NCI-H526 (cell line): ENCODE measurements around the gene LFNG.

Experiments used
- DNase-seq, 2 experiments: peaks; one replicate each; lab custom pipeline; 2025; lab: John Stamatoyannopoulos, UW

LFNG gene

GRCh38 chr7:2503056-2503941, 16.3 kb upstream of the LFNG start:
- no peak for DNase-seq

- DNase-seq = no peak
Measured at GRCh38 chr7:2504128-2504888, 15.3 kb upstream of the LFNG start.

DNA sequence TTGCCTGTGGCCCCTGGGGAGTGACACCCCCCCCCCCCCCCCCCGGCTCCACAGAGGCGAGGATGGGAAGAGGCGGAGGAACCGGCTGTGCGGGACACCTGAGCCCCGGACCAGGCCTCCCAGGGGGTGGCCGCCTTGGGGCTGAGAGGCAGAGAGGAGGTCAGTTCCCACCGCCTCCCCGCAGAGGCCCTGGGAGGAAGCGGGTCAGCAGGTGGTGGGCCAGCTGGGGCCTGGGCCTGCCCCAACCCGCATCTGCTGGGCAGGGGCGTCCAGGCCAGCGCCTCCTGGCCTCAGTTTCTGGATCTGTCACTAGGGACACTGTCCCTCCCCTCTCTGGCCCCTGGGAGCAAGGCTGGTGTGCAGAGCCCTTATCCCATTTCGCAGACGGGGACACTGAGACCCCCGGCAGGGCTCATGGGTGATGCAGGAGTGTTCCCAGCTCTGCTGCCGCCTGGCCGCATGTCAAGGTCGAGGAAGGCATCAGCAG, 14.6 kb upstream of the LFNG start:
- no peak for DNase-seq

- no peak for DNase-seq
Measured at GRCh38 chr7:2505401-2505800, 14.2 kb upstream of the LFNG start.

- no peak for DNase-seq
Measured at GRCh38 chr7:2507208-2507916, 12.2 kb upstream of the LFNG start.

- no peak for DNase-seq
Measured at GRCh38 chr7:2507917-2508306, 11.7 kb upstream of the LFNG start.

GRCh38 chr7:2508327-2509215, 11.0 kb upstream of the LFNG start:
- DNase-seq = no peak

DNA sequence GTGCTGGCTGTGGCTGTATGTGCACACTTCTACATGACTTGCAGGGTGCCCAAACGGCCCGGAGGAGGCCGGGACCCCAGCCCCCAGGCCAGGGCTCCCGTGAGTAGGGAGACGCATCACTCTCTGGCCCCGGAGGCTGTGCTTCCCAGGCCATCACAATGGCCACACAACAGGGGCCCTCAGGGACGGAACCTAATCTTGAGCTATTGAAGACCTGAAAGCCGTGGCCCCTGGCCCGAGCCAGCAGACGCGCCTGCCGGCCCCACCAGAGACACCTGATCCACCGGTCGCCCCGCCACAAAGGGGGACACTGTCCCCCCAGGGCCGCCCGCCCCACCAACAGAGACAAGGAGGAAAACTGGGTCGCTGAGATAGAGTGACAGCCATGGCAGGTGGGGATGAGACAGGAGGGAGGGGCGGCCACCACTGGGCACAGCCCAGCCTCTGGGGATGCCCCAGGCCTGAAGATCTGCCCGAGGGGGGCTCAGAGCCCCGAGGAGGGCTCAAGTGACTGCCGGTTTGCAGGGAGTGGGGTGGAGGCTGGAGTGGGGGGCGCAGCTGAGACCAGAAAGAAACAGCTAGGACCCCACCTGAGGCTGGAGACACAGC, 10.2 kb upstream of the LFNG start:
- no peak for DNase-seq

- DNase-seq = no peak
Measured at GRCh38 chr7:2510130-2510776, 9.3 kb upstream of the LFNG start.

- peak in 1 of 2 experiments; percentile 34 for DNase-seq
Measured at GRCh38 chr7:2510909-2511768, 8.4 kb upstream of the LFNG start.

DNA sequence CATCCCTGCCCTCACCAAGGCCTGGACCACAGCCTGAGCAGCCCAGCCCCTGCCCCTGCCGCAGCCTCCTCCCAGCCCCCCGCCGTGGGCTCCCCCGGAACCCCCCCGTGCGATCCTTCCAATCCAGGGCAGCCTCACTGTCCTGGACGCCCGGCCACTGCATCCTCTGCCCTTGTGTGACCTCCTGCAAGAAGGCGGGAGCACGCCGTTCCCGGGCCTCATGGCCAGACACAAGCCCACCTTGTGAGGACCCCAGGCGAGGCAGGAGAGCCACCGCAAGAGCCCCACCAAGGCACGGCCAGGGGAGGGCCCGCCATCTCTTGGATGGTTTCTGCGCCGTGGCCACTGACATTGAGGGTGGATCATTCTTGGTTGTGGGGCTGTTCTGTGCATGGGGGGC, 7.8 kb upstream of the LFNG start:
- DNase-seq = no peak

DNA sequence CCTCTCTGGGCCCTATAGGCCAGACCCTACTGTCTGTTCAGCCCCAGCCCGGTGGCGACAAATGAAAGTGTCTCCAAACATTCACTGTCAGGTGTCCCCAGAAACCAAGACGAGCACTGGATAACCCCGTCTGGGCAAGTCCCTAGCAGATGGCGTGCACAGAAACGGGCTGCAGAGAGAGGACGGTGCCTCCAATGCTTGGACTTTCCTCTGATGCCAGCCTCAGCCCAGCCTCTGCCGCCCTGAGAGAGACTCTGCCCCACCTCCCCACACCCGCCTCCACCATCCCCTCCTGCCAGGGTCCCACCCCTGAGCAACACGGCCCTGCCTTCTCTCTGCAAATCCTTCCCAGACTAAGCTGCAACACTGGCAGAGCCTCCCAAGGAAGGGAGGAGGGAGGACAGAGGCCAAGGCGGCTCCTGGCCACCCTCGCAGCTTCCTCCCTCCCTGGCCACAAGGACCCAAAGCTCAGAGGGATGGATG, 7.4 kb upstream of the LFNG start:
- no peak for DNase-seq

DNA sequence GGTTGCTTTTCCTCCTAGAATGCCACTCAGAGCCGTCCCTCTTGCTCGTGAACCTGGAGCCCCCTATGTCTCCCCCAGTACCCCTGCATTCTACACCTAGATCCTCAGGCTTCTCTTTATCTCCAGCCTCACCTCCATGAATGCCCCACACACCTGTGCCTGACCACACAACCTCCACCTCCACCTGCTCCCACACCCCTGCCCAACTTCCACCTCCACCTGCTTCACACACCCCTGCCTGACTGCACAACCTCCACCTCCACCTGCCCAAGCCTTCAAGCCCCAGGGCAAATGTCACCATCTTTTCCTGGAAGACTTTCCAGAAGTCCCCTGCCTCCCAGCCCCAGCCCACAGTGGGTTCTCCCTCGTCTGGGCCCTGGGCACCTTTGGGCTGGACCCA, 6.9 kb upstream of the LFNG start:
- DNase-seq = no peak

DNA sequence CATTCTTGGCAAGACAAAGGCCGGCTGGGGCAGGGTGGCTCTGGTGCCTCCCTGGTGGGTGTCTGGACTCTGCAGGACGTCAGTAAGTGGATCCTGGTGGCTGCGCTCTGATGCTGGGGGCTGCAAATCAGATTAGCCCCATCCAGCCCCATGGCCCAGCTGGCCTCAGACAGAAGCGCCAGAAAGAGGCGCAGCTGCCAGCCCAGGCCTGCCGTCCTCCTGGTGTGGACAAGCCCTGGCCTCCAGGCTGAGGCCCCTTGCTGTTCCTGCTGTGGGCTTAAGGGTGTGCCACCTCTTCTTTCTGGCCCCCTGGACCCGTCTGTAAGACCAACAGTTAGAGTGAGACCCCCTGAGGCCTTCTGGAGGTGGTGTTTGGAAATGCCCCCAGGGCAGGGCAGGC, 5.9 kb upstream of the LFNG start:
- DNase-seq = no peak

DNA sequence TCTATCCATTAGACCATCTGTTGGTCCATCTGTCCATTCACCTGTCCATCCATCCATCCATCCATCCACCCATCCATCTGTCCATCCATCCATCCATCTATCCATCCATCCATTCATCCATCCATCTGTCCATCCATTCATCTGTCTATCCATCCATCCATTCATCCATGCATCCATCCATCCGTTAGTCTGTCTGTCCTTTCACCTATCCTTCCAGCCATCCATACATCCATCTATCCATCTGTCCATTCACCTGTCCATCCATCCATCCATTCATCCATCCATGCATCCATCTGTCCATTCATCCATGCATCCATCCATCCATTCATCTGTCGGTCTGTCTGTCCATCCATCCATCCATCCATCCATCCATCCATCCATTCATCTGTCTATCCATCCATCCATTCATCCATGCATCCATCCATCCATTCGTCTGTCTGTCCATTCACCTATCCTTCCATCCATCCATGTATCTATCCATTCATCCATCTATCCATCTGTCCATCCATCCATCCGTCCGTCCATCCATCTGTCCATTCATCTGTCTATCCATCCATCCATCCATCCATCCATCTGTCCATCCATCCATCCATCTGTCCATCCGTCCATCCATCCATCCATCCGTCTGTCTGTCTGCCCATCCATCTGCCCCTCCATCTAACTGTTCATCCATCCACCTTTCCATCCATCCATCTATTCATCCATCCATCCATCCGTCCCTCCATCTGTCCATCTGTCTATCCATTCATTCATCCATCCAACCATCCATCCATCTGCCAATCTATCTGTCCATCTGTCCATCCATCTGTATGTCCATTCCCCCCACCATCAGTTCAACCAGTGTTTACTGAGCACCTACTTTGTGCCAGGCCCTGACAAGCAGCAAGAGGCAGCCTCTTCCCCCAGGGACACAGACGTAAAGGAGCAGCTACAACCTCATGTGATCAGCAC, 4.8 kb upstream of the LFNG start:
- no peak for DNase-seq

DNA sequence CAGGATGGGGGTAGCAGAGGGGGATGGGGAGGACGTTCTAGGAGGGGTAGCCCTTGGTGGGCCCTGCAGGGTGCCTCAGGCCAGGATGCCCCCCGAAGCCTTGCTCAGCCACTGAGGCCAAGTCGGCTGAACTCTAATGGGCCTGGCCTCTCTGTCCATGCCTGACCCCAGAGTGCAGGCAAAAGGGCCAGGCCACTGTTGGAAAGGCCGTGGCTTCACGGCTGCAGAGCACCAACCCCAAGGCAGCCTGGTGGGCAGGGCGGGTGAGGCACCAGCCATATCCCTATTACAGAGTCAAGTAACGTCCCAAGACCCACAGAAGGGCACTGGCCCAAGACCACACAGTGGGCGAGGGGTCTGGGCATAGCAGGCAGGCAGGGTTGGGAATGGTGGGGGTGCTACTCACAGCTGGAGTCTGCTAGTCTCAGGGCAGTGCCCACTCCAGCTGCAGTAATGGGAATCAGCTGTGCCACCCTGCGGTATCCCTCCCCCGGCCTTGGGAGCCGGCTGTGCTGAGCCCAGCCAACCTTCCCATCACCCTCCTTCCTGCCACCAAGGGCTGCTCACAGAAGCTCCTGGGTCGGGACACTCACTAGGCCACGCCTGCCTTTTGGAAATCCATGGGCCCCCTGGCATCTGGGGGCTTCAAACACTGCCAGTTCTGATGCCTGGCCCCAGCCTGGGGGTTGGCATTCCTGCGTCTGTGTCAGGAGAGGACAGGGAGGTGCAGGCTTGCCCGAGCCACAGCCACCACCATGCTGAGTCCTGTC, 4.0 kb upstream of the LFNG start:
- no peak for DNase-seq

DNA sequence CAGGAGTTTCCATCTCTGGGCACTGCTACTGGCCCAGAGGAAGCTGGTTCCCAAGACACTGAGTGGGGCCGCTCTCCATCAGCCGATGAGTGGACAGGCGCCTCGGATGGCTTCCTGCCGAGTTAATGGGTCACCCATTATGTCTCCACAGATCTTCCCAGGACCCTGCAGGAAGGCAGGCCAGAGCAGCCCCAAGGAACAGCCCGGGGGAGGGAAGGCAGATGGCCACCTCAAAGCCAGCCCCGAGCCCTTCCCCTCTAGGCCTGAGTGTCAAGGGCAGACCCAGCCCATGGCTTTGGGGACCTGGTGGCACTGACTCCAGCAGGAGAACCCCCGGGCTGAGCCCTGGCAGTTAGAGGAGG, 3.4 kb upstream of the LFNG start:
- DNase-seq = no peak

GRCh38 chr7:2517026-2517425, 2.5 kb upstream of the LFNG start:
- no peak for DNase-seq
